ENCODE measurements around the gene TMEM203.

Gene TMEM203

DNA sequence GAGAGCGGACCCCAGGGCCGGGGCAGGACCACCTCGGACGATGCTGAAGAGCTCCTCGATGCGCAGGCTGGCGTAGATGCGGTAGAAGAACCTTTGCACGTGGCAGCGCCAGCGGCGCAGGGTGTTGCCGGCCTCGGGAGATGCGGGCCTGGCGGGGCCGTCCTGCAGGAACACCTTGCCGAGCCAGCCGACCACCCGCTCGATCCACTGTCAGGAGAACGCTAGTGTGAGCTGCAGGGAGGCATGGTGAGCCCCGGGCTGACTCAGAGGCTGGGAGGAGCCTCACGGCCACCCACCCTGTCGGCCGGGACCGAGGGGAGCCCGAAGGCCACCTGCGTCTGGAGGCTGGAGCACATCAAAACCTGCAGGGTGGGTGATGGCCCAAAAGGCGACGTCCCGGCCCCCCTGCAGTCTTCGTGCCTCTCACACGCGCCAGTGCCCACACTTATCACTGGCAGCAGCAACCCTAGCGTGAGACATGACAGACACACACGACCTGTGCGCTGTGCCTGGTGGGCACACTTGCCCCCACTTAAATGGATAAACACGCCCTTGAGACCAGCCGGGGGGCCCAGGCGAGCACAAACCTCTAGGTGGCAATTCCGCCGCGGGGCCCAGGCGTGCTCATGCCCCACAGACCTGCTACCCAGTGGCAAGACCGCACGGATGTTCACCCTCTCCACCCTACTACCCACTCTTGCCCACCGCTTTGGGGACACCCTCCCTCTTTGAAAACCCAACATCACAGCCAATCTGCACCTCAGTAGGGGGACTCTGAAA lies 20.4 kb downstream of the TMEM203 start:
- intact Hi-C loops (cut with micrococcal nuclease): loop anchor here (5.0 kb wide), 1 partner anchor 37 kb away; the partner anchor contains the start of gene RNF208
- H3K36me3 Mint-ChIP-seq (ENCODE audit: low read depth): peaks cover 95% of the 10 kb centered on the region
- peaks cover 42% of the 10 kb centered on the region for H3K4me1 Mint-ChIP-seq (ENCODE audit: low read depth)
- no peaks in the 10 kb centered on the region for H3K9me3 Mint-ChIP-seq
- no peak overlapping the region for H3K4me3 Mint-ChIP-seq
- no peaks in the 10 kb centered on the region for H3K27me3 Mint-ChIP-seq
- H3K27ac Mint-ChIP-seq: no peak overlapping the region

DNA sequence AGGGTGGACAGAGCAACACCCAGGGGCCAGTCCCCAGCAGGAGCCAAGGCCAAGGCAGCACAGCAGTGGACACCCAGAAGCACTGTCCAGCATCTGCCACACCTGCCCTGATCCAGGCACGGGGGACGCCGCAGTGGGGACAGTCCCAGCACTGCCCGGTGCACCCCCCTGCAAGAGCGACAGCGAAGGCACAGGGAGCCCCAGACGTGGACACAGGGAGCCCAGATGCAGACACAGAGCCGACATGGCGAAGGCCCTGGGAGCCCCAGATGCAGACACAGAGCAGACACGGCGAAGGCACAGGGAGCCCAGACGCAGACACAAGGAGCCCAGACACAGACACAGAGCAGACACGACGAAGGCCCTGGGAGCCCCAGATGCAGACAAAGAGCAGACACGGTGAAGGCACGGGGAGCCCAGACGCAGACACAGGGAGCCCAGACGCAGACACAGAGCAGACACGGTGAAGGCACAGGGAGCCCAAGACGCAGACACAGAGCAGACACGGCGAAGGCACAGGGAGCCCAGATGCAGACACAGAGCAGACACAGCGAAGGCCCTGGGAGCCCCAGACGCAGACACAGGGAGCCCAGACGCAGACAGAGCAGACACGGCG lies 21.4 kb downstream of the TMEM203 start:
- no peak overlapping the region for H3K4me3 Mint-ChIP-seq
- intact Hi-C loops (cut with micrococcal nuclease): no loop called here
- peaks cover 95% of the 10 kb centered on the region for H3K36me3 Mint-ChIP-seq (ENCODE audit: low read depth)
- no peaks in the 10 kb centered on the region for H3K27me3 Mint-ChIP-seq
- peaks cover 32% of the 10 kb centered on the region for H3K4me1 Mint-ChIP-seq (ENCODE audit: low read depth)
- H3K27ac Mint-ChIP-seq: no peak overlapping the region
- H3K9me3 Mint-ChIP-seq: no peaks in the 10 kb centered on the region

DNA sequence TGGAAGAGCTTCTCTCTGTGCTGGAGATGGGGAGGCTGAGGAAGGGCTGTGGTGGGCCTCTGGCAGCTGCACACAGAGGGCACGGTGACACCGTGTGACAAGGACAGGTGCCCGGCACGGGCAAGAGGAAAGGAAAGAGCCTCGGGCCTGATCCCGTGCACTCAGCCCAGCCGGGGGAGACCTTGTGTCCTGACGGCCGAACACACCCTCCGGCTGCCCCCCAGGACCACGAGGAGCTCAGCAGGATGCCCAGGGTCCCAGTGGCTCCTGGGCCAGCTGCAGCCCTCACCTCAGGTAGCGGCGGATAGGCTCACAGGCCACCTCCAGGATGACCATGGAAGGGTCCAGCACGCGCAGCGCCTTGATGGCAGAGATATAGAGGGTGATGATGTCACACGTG lies 22.6 kb downstream of the TMEM203 start:
- intact Hi-C loops (cut with micrococcal nuclease): no loop called here
- Mint-ChIP-seq H3K27ac (no peak overlapping the region), H3K36me3 (ENCODE audit: low read depth) (peaks cover 95% of the 10 kb centered on the region), H3K4me3 (no peak overlapping the region), H3K4me1 (ENCODE audit: low read depth) (peaks cover 28% of the 10 kb centered on the region), H3K27me3 (no peaks in the 10 kb centered on the region), H3K9me3 (no peaks in the 10 kb centered on the region)

DNA sequence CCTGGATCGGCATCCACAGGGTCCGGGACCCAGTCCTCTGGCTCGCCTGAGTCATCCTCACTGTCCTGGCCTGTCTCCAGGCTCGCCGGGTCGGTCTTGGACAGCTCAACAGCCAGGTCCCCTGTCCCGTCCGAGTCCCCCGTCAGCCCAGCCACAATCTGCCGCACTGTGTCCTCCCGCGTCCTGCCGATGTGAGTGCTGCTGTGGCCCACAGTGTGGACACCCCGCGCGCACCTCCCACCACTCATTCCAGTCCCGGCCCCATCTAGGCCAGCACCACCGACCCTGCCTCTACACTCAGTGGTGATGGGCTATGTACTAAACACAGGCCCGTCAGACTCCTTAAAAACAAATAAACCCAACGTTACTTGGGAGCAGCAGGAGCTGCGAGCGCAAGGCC lies 23.8 kb downstream of the TMEM203 start:
- intact Hi-C loops (cut with micrococcal nuclease): no loop called here
- Mint-ChIP-seq H3K27me3 (no peaks in the 10 kb centered on the region), H3K36me3 (ENCODE audit: low read depth) (peaks cover 98% of the 10 kb centered on the region), H3K4me3 (no peak overlapping the region), H3K27ac (no peak overlapping the region), H3K9me3 (no peaks in the 10 kb centered on the region), H3K4me1 (ENCODE audit: low read depth) (peaks cover 16% of the 10 kb centered on the region)

DNA sequence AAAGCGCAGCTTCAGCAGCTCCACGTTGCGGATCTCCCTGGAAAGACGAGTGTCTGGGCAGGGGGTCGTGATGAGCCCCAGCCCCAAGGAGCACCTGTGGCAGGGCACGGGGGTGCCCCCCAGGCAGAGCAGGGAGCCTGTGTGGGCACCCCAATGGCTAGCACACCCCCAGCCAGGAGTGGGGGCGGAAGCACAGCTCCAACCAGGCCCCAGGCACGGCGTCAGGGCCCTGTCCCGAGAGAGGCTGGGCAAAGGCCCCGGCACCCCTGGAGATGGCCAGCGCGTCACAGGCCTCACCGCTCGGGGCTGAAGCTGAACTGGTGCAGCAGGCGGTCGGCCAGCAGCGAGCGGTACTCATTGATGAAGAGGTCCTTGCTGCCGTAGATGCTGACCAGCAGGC lies 25.0 kb downstream of the TMEM203 start:
- Mint-ChIP-seq H3K27me3 (peaks cover 2% of the 10 kb centered on the region), H3K9me3 (no peaks in the 10 kb centered on the region), H3K36me3 (ENCODE audit: low read depth) (peaks cover 87% of the 10 kb centered on the region), H3K4me1 (ENCODE audit: low read depth) (peaks cover 7% of the 10 kb centered on the region), H3K27ac (no peak overlapping the region), H3K4me3 (no peak overlapping the region)
- intact Hi-C loops (cut with micrococcal nuclease): no loop called here

DNA sequence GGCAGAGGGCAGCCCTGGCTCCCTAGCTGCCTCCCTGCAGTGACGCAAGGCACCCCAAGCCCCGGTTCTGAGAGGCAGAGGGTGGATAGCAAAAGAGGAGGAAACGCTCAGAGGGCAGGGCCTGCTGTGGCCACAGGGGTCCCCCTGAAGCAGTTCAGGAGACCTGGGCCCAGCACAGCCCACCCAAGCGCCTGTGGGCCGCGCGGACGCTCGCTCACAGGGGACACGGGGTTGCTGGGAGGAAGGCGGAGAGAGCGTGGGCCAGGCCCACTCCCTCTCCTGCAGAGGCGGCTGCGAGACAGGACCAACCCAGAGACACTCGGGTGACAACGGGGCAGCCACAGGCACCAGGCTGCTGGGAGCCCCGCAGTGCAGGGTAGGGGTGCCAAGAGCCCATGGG lies 25.7 kb downstream of the TMEM203 start:
- H3K9me3 Mint-ChIP-seq: no peaks in the 10 kb centered on the region
- intact Hi-C loops (cut with micrococcal nuclease): loop anchor here (10.0 kb wide), 1 partner anchor 55 kb away; no protein-coding TSS in a partner anchor
- no peak overlapping the region for H3K27ac Mint-ChIP-seq
- H3K4me3 Mint-ChIP-seq: no peak overlapping the region
- H3K27me3 Mint-ChIP-seq: peaks cover 2% of the 10 kb centered on the region
- H3K4me1 Mint-ChIP-seq (ENCODE audit: low read depth): peaks cover 5% of the 10 kb centered on the region
- H3K36me3 Mint-ChIP-seq (ENCODE audit: low read depth): peaks cover 79% of the 10 kb centered on the region

DNA sequence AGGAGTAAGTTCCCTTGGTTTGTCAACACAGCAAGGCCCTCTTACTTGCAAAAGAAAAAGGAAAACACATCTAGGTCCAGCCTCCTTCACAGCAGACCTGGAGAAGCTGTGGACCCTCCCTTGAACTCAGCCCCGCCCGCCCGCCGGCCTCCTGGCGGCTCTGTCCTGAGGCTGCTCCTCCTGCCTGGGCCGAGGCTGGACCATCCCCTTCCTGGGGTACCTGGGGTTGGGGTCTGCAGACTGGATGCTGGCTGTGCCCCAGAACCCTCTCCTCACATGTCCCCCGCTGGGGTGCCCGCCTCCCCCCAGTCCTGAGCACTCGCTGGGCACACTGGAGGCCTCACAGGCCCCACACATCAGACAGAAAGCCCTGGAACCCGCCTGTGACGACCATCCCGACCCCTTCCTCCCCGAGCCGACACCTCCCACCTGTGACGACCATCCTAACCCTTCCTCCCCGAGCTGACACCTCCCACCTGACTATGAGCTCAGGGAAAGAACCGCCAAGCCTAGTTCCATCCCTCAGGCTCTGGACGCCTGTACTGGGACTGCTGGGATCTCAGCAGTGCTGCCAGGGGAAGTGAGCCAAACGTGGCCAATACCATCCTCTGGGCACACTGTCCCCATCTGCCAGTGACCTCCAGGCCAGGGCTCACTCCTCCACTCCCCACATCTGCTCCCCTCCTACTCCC lies 26.4 kb downstream of the TMEM203 start:
- no peak overlapping the region for H3K4me3 Mint-ChIP-seq
- H3K36me3 Mint-ChIP-seq (ENCODE audit: low read depth): peaks cover 73% of the 10 kb centered on the region
- no peaks in the 10 kb centered on the region for H3K9me3 Mint-ChIP-seq
- intact Hi-C loops (cut with micrococcal nuclease): loop anchor here (10.0 kb wide), 1 partner anchor 54 kb away; no protein-coding TSS in a partner anchor
- H3K27me3 Mint-ChIP-seq: peaks cover 2% of the 10 kb centered on the region
- no peaks in the 10 kb centered on the region for H3K4me1 Mint-ChIP-seq (ENCODE audit: low read depth)
- no peak overlapping the region for H3K27ac Mint-ChIP-seq

DNA sequence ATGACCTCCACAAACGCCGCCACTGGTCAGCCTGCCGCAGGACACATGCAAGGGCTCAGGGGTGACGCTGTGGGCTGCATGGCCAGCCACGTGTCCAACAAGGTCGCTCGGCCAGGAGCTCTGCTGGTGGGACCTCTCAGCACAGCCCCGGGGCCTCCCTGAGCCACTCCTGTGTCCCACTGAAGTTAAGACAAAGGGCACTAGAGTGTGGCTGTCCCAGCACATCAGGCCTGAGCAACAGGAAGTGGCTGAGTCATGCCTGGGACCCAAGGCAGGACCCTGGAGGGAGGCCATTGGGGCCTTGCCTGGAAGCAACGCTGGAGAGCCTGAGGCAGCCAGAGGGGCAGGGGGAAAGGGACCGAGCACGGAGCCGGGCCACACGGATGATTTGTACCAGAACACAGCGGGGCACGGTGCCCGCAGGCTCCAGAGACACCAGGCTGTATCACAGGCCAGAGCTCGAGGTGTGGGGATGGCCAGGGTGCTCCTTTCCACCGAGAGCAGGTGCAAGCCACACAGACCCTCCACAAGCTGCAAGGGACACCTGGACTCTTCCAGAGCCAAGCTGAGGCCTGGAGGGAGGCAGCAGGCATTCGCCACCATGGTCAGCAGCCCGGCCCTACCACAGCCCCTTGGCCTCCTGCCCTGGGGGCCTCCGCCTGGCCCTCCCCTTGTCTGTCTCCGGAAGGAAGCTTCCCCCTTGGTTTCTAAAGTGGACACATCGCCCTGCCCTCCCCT lies 27.1 kb downstream of the TMEM203 start:
- no peaks in the 10 kb centered on the region for H3K9me3 Mint-ChIP-seq
- no peak overlapping the region for H3K27ac Mint-ChIP-seq
- H3K36me3 Mint-ChIP-seq (ENCODE audit: low read depth): peaks cover 65% of the 10 kb centered on the region
- H3K4me1 Mint-ChIP-seq (ENCODE audit: low read depth): peaks cover 4% of the 10 kb centered on the region
- intact Hi-C loops (cut with micrococcal nuclease): loop anchor here (10.0 kb wide), 1 partner anchor 54 kb away; no protein-coding TSS in a partner anchor
- no peak overlapping the region for H3K4me3 Mint-ChIP-seq
- H3K27me3 Mint-ChIP-seq: peaks cover 7% of the 10 kb centered on the region

DNA sequence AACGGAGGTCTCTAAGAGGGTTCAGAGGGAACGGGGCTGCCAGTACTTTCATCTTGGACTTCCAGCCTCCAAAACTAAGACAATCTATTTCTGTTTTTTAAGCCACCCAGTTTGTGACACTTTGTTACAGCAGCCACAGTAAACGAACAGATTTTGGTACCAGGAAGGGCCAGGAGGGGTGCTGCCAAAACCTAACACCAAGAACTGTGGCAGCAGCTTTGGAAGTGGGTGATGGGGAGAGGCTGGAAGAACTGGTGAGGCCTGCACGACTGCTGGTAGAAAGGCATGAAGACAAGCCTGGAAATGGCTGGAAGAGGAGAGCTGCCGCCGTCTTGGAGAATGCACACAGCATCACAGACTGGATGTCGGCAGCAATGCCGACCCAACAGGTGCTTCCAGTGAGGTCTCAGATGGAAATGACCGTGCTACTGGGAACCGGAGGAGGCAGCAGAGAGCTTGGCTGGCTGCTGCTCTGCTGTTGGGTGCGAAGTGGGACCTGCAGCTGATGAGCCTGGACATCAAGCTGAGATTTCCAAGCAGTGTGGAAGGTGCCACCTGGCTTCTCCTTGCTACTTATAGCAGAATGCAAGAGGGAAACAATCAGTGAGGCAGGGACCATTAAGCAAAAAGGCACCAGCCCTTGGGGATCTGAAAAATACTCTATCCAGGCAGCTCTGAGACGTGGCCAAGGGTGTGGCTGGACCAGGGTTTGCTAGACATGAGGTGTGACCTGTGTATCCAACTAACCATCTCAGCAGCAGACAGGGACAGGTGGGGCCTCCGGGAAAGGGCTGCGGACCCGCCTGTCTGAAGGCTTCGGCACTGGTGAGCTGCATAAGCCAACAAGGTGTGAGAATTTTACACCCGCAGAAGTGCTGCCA lies 28.9 kb downstream of the TMEM203 start:
- no peak overlapping the region for H3K27ac Mint-ChIP-seq
- peaks cover 8% of the 10 kb centered on the region for H3K4me1 Mint-ChIP-seq (ENCODE audit: low read depth)
- no peaks in the 10 kb centered on the region for H3K9me3 Mint-ChIP-seq
- H3K36me3 Mint-ChIP-seq (ENCODE audit: low read depth): peaks cover 47% of the 10 kb centered on the region
- intact Hi-C loops (cut with micrococcal nuclease): loop anchor here (10.0 kb wide), 1 partner anchor 52 kb away; no protein-coding TSS in a partner anchor
- H3K4me3 Mint-ChIP-seq: no peak overlapping the region
- H3K27me3 Mint-ChIP-seq: peaks cover 24% of the 10 kb centered on the region

DNA sequence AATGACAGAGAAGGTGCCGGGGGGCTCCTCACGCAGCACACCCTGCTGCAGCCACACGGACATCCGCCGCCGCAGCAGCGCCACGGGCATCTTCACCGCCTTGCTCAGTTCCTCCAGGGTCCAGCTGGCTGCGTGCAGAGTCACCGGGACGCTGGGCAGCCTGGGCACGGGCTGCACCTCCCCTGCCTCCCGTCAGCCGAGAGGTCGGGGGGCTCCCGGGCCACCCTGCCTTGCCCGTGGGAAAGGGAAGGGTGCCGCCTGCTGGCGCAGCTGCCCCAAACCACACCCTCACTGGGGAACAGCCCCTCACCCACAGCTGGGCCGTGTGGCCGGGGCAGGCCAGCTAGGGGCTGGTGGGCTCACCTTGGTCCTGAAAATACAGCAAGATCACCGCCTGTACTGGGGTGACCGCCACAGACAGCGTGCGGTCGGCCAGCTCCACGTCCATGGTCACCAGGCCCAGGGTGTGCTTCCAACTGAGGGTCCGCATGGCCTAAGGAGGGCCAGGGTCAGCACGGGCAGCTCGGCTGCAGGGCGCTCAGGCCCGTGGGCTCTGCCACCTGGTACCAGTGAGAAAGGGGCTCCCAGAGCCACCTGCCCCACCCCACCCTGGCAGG lies 30.0 kb downstream of the TMEM203 start:
- Mint-ChIP-seq H3K4me3 (no peak overlapping the region), H3K27me3 (peaks cover 35% of the 10 kb centered on the region), H3K36me3 (ENCODE audit: low read depth) (peaks cover 36% of the 10 kb centered on the region), H3K27ac (no peak overlapping the region), H3K4me1 (ENCODE audit: low read depth) (peaks cover 8% of the 10 kb centered on the region), H3K9me3 (no peaks in the 10 kb centered on the region)
- intact Hi-C loops (cut with micrococcal nuclease): loop anchor here (10.0 kb wide), 1 partner anchor 51 kb away; no protein-coding TSS in a partner anchor

DNA sequence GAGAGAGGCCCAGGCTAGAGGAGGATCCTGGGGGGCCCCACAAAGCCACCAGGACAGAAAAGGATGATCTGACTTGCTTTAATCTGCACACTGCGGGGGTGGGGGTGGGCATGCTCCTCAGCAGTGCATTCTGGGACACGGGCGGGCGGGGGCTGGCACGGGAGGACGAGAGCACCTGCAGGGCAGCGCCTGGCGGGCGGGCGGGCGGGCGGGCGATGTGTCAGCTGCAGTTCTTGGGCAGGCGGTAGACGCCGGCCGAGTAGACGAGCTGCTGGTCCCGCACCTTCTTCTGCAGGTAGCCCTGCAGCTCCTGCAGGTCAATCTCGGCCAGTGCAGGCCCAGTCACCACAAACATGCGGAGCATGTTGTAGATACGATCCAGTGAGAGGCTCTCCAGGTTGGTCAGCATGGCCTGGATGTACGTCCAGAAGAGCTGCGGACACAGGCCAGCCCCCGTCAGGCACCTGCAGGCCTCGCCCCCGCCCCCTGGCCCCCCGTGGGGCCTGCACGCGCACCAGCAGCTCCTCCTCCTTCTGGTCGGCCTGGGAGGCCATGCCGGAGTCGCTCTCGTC lies 30.6 kb downstream of the TMEM203 start:
- Mint-ChIP-seq H3K9me3 (no peaks in the 10 kb centered on the region), H3K36me3 (ENCODE audit: low read depth) (peaks cover 30% of the 10 kb centered on the region), H3K27me3 (peaks cover 42% of the 10 kb centered on the region), H3K4me3 (no peak overlapping the region), H3K27ac (no peak overlapping the region), H3K4me1 (ENCODE audit: low read depth) (peaks cover 8% of the 10 kb centered on the region)
- intact Hi-C loops (cut with micrococcal nuclease): loop anchor here (10.0 kb wide), 1 partner anchor 50 kb away; no protein-coding TSS in a partner anchor

Measured in dendritic cell treated with granulocyte-macrophage colony-stimulating factor and Interleukin-4, amounts not matched to agents 40 ng/mL and 50 ng/mL, for 4 days (primary cell).